NCI-H748 treated with DMSO at 0.1 percent for 48 hours (cell line): ENCODE measurements around the gene FAM20B.
A peak's percentile ranks its signal among the peaks of the same experiment; 100 is the strongest.

Source experiments
- DNase-seq: peaks from one replicate; lab custom pipeline; 2025; lab: John Stamatoyannopoulos, UW

The FAM20B gene

GRCh38 chr1:179048339-179049124 lies 22.8 kb downstream of the FAM20B start:
- no peak for DNase-seq

GRCh38 chr1:179052776-179053175 lies 27.1 kb downstream of the FAM20B start:
- DNase-seq: no peak

- DNase-seq: no peak
Measured at GRCh38 chr1:179053486-179053885, 27.8 kb downstream of the FAM20B start.

GRCh38 chr1:179055937-179056336 lies 30.2 kb downstream of the FAM20B start:
- no peak for DNase-seq

GRCh38 chr1:179058487-179059483 lies 33.1 kb downstream of the FAM20B start:
- no peak for DNase-seq

- no peak for DNase-seq
Measured at GRCh38 chr1:179061360-179062282, 35.9 kb downstream of the FAM20B start.

GRCh38 chr1:179066471-179066870 lies 40.8 kb downstream of the FAM20B start:
- no peak for DNase-seq

- no peak for DNase-seq
Measured at GRCh38 chr1:179077396-179077795, 51.7 kb downstream of the FAM20B start.

- peak; percentile 27 for DNase-seq
Measured at GRCh38 chr1:179079113-179079761, 53.5 kb downstream of the FAM20B start.

GRCh38 chr1:179080866-179081686 lies 55.4 kb downstream of the FAM20B start:
- DNase-seq: no peak

GRCh38 chr1:179081687-179082332 lies 56.1 kb downstream of the FAM20B start, which contains the start of gene TOR3A:
Gene TOR3A (plus strand): TSS chr1:179082070. CDS start chr1:179082129, 59 bp downstream.
- DNase-seq: peak; percentile 34

GRCh38 chr1:179082333-179082998 lies 56.8 kb downstream of the FAM20B start:
- no peak for DNase-seq

GRCh38 chr1:179082999-179083335 lies 57.3 kb downstream of the FAM20B start:
- no peak for DNase-seq

- DNase-seq: no peak
Measured at GRCh38 chr1:179083533-179083932, 57.8 kb downstream of the FAM20B start.

- no peak for DNase-seq
Measured at GRCh38 chr1:179087665-179088064, 62.0 kb downstream of the FAM20B start.

GRCh38 chr1:179089827-179090482 lies 64.3 kb downstream of the FAM20B start:
- no peak for DNase-seq

GRCh38 chr1:179090522-179090921 lies 64.8 kb downstream of the FAM20B start:
- no peak for DNase-seq

- no peak for DNase-seq
Measured at GRCh38 chr1:179090923-179091322, 65.2 kb downstream of the FAM20B start.

GRCh38 chr1:179091691-179092165 lies 66.0 kb downstream of the FAM20B start:
- DNase-seq: no peak
